Stimulated activated CD4-positive, alpha-beta T cell treated with anti-CD3 and anti-CD28 coated beads, Interleukin-12 subunit alpha, Interleukin-12 subunit beta, amount 100 ng/mL, for 48 hours (primary cell): ENCODE data around the gene MAP1S.
A peak's percentile ranks its signal among the peaks of the same experiment; 100 is the strongest.

Experiments used
- DNase-seq, 3 donors: peaks; one replicate each; pipeline ENCODE4 v3.0.0-alpha.2; 2020; ENCODE audit warnings: low read depth in 2 of 3, low spot score in 1 of 3

The MAP1S gene

GRCh38 chr19:17692566-17692965 is 26.7 kb upstream of the MAP1S start:
- DNase-seq, result no peak

DNA sequence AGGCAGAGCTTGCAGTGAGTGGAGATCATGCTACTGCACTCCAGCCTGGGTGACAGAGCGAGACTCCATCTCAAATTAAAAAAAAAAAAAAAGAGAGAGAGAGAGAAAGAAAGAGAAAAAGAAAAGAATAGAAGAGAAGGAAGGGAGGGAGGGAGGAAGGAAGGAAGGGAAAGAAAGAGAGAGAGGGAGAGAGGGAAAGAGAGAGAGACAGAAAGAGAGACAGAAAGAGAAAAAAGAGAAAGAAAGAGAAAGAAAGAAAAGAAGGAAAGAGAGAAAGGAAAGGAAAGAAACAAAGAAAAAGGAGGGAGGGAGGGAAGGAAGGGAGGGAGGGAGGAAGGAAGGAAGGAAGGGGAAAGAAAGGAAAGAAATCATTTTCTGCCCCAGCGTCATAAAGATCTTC is 24.1 kb upstream of the MAP1S start:
- DNase-seq, result no peak

DNA sequence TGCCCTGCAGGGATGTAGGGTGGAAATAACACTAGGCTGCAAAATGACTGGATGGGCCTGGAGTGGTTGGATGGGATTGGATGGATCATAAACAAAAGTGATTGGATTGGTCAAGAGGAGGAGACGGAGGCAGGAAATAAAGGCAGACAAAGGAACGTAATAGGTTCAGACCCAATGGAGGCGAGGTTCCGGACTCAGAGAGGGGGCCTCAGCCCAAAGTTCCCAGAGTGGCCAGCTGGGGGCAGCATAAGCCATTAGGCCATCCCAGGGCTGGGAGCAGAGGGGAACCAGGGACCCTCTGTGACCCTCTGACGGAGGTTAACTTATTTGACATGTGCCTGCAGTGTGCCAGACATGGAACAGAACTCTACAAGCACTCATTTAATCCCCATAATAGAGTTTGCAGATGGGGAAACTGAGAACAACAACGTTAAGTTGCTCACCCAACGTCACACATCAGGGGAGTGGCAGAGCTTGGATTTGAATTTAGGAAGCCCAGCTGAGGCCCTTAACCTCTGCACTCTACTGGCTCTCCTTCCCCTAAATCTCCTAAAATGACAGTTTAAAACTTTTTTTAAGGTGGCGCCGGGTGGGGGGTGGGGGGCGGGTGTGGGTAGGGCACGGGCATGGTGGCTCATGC is 15.3 kb upstream of the MAP1S start:
- DNase-seq, result peak; percentile 54 to 73 (median 60)

DNA sequence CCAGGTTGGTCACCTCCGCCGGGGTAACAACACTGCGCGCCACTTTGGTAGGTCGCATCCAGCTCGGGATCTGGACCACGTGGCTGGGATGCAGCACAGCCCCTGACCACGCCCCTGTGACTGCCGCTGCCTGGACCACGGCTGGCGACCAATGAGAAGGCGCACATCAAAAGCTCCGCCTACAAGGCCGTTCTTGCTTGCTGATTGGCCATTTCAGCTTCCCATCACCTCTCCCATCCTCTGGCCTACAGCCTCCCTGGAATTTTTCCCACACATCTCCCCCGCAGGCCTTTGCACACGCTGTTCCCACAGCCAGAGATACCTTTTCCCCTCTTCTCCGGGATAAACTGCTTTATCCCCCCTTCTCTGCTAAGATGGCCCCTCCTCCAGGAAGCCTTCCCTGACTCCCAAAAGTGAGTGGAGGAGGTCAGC is 12.5 kb upstream of the MAP1S start:
- no peak for DNase-seq

GRCh38 chr19:17711851-17712250 is 7.4 kb upstream of the MAP1S start:
- DNase-seq, result no peak

- no peak for DNase-seq
Measured at GRCh38 chr19:17716309-17716929, 2.9 kb upstream of the MAP1S start.

DNA sequence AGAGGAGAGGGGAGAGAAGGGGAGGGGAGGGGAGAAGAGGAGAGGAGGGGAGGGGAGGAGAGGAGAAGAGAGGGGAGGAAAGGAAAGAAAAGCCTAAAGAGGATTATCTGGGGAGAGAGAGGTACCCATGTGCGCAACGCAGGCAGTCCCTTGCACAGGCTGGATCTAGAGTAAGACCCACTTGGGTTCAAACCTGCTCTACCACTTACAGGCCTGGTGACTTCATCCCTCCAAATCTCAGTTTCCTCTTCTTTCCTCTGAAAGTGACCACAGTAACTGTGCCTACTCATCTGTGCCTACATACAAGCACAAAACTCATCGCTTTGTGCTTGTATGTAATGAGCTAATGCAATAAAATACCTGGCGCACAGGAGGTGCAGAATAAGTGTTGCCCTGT is 732 bp upstream of the MAP1S start:
- DNase-seq, result no peak

- DNase-seq, result peak in 1 of 3 donors; percentile 27
Measured at GRCh38 chr19:17719730-17720400, 585 bp downstream of the MAP1S start.

DNA sequence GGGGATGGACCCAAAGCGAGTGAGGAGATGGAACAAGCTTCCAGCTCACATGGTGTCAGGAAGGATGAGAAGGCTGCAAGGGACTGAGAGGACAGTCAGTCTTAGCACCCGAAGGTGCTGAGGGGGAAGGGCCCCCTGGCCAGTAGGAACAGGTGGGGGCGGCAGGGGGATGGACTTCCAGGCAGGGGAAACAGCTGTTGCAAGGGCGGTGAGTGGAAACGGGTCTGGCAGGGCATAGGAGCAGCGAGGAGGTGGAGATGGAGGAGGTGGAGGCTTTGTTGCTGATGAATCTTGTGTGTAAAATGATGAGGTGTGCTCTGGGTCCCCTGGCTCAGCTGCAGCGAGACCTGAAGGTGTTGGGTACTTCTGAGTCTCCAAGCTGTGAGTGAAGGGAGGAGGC is 1.2 kb downstream of the MAP1S start:
- DNase-seq, result no peak

- no peak for DNase-seq
Measured at GRCh38 chr19:17721111-17721628, 1.9 kb downstream of the MAP1S start.

- DNase-seq, result no peak
Measured at GRCh38 chr19:17721821-17722220, 2.5 kb downstream of the MAP1S start.

- no peak for DNase-seq
Measured at GRCh38 chr19:17722655-17723240, 3.5 kb downstream of the MAP1S start.

DNA sequence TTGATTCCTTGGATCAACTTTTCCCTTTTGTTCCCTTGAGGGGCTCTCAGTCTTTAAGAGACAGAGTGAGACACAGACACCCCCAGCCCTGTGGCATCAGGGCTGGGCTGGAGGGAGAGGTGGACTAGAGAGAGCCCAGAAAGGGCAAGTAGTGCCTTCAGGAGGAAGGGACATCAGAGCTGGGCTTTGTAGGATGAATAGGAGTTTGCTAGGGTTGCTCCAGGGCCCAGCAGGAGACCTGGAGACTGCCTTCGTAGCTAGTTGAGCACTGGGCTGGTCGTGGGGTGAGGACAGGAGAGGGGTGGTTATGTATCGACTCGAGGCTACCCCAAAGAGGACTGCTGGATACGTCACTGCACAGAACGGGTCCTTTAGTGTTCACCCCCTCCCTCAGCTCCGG is 5.4 kb downstream of the MAP1S start:
- DNase-seq, result no peak

GRCh38 chr19:17725422-17726078 is 6.3 kb downstream of the MAP1S start:
- DNase-seq, result no peak

DNA sequence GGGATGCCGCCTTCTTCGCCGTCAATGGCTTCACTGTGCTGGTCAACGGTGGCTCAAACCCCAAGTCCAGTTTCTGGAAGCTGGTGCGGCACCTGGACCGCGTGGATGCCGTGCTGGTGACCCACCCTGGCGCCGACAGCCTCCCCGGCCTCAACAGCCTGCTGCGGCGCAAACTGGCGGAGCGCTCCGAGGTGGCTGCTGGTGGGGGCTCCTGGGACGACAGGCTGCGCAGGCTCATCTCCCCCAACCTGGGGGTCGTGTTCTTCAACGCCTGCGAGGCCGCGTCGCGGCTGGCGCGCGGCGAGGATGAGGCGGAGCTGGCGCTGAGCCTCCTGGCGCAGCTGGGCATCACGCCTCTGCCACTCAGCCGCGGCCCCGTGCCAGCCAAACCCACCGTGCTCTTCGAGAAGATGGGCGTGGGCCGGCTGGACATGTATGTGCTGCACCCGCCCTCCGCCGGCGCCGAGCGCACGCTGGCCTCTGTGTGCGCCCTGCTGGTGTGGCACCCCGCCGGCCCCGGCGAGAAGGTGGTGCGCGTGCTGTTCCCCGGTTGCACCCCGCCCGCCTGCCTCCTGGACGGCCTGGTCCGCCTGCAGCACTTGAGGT is 7.0 kb downstream of the MAP1S start:
- no peak for DNase-seq

- DNase-seq, result no peak
Measured at GRCh38 chr19:17726964-17727773, 7.9 kb downstream of the MAP1S start.

- DNase-seq, result no peak
Measured at GRCh38 chr19:17727843-17728242, 8.6 kb downstream of the MAP1S start.

DNA sequence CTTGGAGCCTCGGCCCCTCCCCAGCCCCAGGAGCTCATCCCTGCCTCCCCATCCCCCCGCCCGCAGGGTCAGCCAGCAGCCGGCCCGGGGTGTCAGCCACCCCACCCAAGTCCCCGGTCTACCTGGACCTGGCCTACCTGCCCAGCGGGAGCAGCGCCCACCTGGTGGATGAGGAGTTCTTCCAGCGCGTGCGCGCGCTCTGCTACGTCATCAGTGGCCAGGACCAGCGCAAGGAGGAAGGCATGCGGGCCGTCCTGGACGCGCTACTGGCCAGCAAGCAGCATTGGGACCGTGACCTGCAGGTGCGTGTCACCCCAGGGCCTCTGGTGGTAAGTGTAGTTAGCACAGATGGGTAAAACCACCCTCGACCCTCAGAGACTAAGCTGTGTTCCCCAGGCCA is 13.8 kb downstream of the MAP1S start:
- no peak for DNase-seq

DNA sequence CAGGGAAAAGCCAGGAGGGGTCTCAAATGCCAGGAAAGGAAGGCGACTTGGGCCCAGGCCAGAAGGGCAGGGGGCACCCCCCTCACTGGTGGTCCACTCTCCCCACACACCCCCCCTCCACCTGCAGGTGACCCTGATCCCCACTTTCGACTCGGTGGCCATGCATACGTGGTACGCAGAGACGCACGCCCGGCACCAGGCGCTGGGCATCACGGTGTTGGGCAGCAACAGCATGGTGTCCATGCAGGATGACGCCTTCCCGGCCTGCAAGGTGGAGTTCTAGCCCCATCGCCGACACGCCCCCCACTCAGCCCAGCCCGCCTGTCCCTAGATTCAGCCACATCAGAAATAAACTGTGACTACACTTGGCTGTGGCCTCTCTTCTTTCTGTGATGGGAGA is 14.9 kb downstream of the MAP1S start:
- no peak for DNase-seq

GRCh38 chr19:17735410-17735809 is 16.1 kb downstream of the MAP1S start:
- no peak for DNase-seq
